Transverse colon (tissue), 4 donors: ENCODE data around the gene PORCN. TPM values are rescaled to one million over a fixed set of nuclear protein-coding genes. Genes with fewer than 3 reads are reported as not detected.

ENCODE experiments used
- DNase-seq: peaks from one replicate; pipeline ENCODE4 v3.0.0-alpha.2; 2019
- H3K27ac ChIP-seq, 4 donors: fragments of 200-600 bp; sonication (generic); 2 replicates each; pipeline ENCODE4 v1.5.1; 2016 to 2018; ENCODE audit warnings: inconsistent platforms in 4 of 4
- H3K27me3 ChIP-seq: fragments of 200-600 bp; sonication (generic); 2 replicates; pipeline ENCODE4 v1.5.1; 2017; ENCODE audit warnings: inconsistent platforms
- H3K36me3 ChIP-seq, 4 donors: fragments of 200-600 bp; sonication (generic); 2 replicates each; pipeline ENCODE4 v1.5.1; 2017 to 2019; ENCODE audit warnings: inconsistent platforms in 4 of 4
- H3K4me1 ChIP-seq, 4 donors: fragments of 200-600 bp; sonication (generic); 2 replicates each; pipeline ENCODE4 v1.5.1; 2017 to 2020; ENCODE audit warnings: inconsistent platforms in 4 of 4
- H3K4me3 ChIP-seq, 4 donors: fragments of 200-600 bp; sonication (generic); 1 replicate in 1 of 4; 2 replicates in 3 of 4; pipeline versions ENCODE4 v1.5.1 to v1.6.1; 2017 to 2019; ENCODE audit warnings: inconsistent platforms in 4 of 4
- H3K9me3 ChIP-seq, 2 donors: fragments of 200-600 bp; sonication (generic); 2 replicates each; pipeline ENCODE4 v1.5.1; 2017 to 2019; ENCODE audit warnings: inconsistent platforms in 2 of 2
- CTCF ChIP-seq, 5 experiments: fragments of 200-600 bp in 3 of 5; fragments of 450-650 bp in 2 of 5; sonication (generic) in 3 of 5; IDR thresholded peaks; 1 replicate in 2 of 5; 2 replicates in 3 of 5; pipeline ENCODE4 v1.5.1; 2016 to 2017; ENCODE audit warnings: antibody characterized with exemption in 5 of 5, inconsistent platforms in 3 of 5, mild to moderate bottlenecking in 2 of 5, moderate library complexity in 1 of 5
- EP300 ChIP-seq: sonication (generic); formaldehyde crosslinking; IDR thresholded peaks from one replicate; pipeline ENCODE4 v1.6.1; 2017; ENCODE audit warnings: antibody characterized with exemption, low read depth
- POLR2A ChIP-seq: fragments of 450-650 bp; IDR thresholded peaks from one replicate; pipeline ENCODE4 v1.6.1; 2016; ENCODE audit warnings: antibody characterized with exemption, mild to moderate bottlenecking, moderate library complexity
- POLR2AphosphoS5 ChIP-seq, 3 donors: sonication (generic); formaldehyde crosslinking; IDR thresholded peaks; one replicate each; pipeline ENCODE4 v1.6.1; 2016; ENCODE audit warnings: antibody characterized with exemption in 3 of 3
- WGBS, 2 donors: methylation state at CpG; one replicate each; pipeline ENCODE4 v1.1.5; 2018; ENCODE audit warnings: low coverage in 1 of 2; 5-methylcytosine and 5-hydroxymethylcytosine counted together
- in situ Hi-C, 4 donors: fragments of 200-750 bp; cut with MboI; loops; one replicate each; pipeline versions ENCODE4 v1.15.0 to v1.15.1; 2017; ENCODE audit warnings: low sequenced_read_pairs in 3 of 4, low pct_ligation_motif_present in 1 of 4, low pct_unique_long_range_greater_than_20kb in 1 of 4
- intact Hi-C: fragments of 100-400 bp; cut with DNase I; formaldehyde crosslinking; loops from one replicate; pipeline ENCODE4 v1.15.1; 2023; ENCODE audit warnings: low total_unique reads
- total RNA-seq, 4 donors: library from RNA; depleted of rRNA; stranded (reverse); fragments of >200 nt; gene quantifications; one replicate each; pipeline ENCODE4 v1.1.0, GENCODE V29; 2016

Gene PORCN
- total RNA-seq, 4 donors from 2014 or later = 1.5 to 10.1 (median 8.2) TPM

- Histone ChIP-seq H3K9me3 (no peaks in the 10 kb centered on the region), H3K27me3 (no peaks in the 10 kb centered on the region), H3K4me3 (no peak overlapping the region), H3K27ac (peak overlapping the region in 3 of 4 donors; percentile 58 to 78 (median 66)), H3K36me3 (no peaks in the 10 kb centered on the region), H3K4me1 (no peaks in the 10 kb centered on the region)
- DNase-seq = no peak
- WGBS, 2 donors = 87% methylated on average over 3 of the region's 3 CpGs; no CpG with 5 or more reads in 1 of the 2 donors
- intact Hi-C loops = no loop called here
- in situ Hi-C loops = no loop called here
- no peak for TF ChIP-seq EP300
- no peak for TF ChIP-seq CTCF (IDR thresholded peaks at IDR 0.05)
- no peak for TF ChIP-seq POLR2A
- TF ChIP-seq POLR2AphosphoS5 (IDR thresholded peaks at IDR 0.05) = no peak
Measured at GRCh38 chrX:48530736-48531135, 21.9 kb downstream of the PORCN start.

- no peak for DNase-seq
- H3K27me3 ChIP-seq = no peaks in the 10 kb centered on the region
- no peaks in the 10 kb centered on the region for H3K36me3 ChIP-seq
- H3K9me3 ChIP-seq = no peaks in the 10 kb centered on the region
- WGBS, 2 donors = 0 to 55% methylated on average over 1 to 5 of the region's 5 CpGs
- H3K27ac ChIP-seq = peak overlapping the region; percentile 43 to 78 (median 62)
- no peaks in the 10 kb centered on the region for H3K4me1 ChIP-seq
- H3K4me3 ChIP-seq = no peak overlapping the region
- TF ChIP-seq CTCF (IDR thresholded peaks at IDR 0.05) (no peak), POLR2A (no peak), EP300 (no peak), POLR2AphosphoS5 (IDR thresholded peaks at IDR 0.05) (peak in 1 of 3 donors; percentile 8)
- in situ Hi-C loops (no loop called here), intact Hi-C loops (no loop called here)
Measured at GRCh38 chrX:48531358-48531959, 22.7 kb downstream of the PORCN start.

DNA sequence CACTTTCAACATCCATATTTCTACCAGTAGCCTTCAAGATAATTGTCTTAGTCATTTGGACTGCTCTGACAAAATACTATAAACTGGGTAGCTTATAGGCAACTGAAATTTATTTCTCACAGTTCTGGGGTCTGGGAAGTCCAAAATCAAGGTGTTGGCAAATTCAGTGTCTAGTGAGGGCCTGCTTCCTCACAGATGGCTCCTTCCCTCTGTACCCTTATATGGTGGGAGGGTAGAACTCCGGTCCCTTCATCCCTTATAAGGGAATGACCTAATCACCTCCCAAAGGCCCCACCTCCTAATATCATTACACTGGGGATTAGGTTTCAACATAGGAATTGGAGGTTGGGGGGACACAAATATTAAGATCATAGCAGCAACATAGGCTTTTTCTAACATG, 23.4 kb downstream of the PORCN start:
- TF ChIP-seq POLR2A = no peak
- no peak for TF ChIP-seq EP300
- TF ChIP-seq CTCF (IDR thresholded peaks at IDR 0.05) = no peak
- no peak for TF ChIP-seq POLR2AphosphoS5 (IDR thresholded peaks at IDR 0.05)
- H3K27me3 ChIP-seq = no peaks in the 10 kb centered on the region
- no peaks in the 10 kb centered on the region for H3K4me1 ChIP-seq
- no peaks in the 10 kb centered on the region for H3K36me3 ChIP-seq
- H3K4me3 ChIP-seq = no peak overlapping the region
- DNase-seq = no peak
- intact Hi-C loops (no loop called here), in situ Hi-C loops (no loop called here)
- peak overlapping the region; percentile 30 to 78 (median 62) for H3K27ac ChIP-seq
- H3K9me3 ChIP-seq = no peaks in the 10 kb centered on the region
- WGBS, 2 donors = 60% methylated on average over 1 of the region's 1 CpG; no CpG with 5 or more reads in 1 of the 2 donors

DNA sequence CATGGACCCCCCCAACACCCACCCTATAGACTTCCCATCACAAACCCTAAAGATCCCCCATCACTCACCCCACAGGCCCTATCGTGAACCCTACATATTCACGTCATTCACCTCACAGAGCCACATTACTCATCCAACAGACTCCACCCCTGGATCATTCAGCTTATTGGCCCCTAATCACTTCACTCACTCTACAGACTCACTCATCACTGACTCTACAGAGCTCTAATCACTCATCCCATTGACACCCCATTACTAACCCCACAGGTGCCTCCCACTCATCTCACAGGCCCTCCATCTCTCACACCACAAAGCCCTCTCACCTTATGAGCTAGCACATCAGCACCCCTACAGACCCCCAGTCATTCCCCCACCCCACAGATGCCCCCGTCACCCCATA, 24.4 kb downstream of the PORCN start:
- no peaks in the 10 kb centered on the region for H3K27me3 ChIP-seq
- intact Hi-C loops = no loop called here
- H3K9me3 ChIP-seq = no peaks in the 10 kb centered on the region
- no peak overlapping the region for H3K4me3 ChIP-seq
- no peaks in the 10 kb centered on the region for H3K36me3 ChIP-seq
- in situ Hi-C loops = no loop called here
- H3K27ac ChIP-seq = no peak overlapping the region
- 83% methylated on average over 3 of the region's 3 CpGs; no CpG with 5 or more reads in 1 of the 2 donors for WGBS, 2 donors
- DNase-seq = no peak
- no peaks in the 10 kb centered on the region for H3K4me1 ChIP-seq
- TF ChIP-seq POLR2AphosphoS5 (IDR thresholded peaks at IDR 0.05) (no peak), EP300 (no peak), CTCF (IDR thresholded peaks at IDR 0.05) (no peak), POLR2A (no peak)
